DOHH2 (cell line): ENCODE results near the gene DAAM2.

Source experiments
- CTCF ChIP-seq: fragments of 200-600 bp; sonication (generic); IDR thresholded peaks from one replicate; pipeline ENCODE4 v1.5.1; 2014; ENCODE audit warnings: antibody characterized with exemption, mild to moderate bottlenecking, low read depth, low read length; ENCODE audit not compliant: poor library complexity, severe bottlenecking
- EZH2phosphoT487 ChIP-seq: fragments of 200-600 bp; sonication (generic); IDR thresholded peaks from 2 replicates; pipeline ENCODE4 v1.6.1; 2017; ENCODE audit warnings: borderline replicate concordance, mild to moderate bottlenecking, antibody characterized with exemption, low read length, moderate library complexity, mixed read lengths

- TF ChIP-seq CTCF: no peak
- TF ChIP-seq EZH2phosphoT487: no peak
Observed at GRCh38 chr6:39893286-39893685, 101.1 kb downstream of the DAAM2 start.
